HG02938 (cell line): ENCODE measurements around the gene STX12.

Experiments
- ATAC-seq: cut with Tn5 transposase; IDR thresholded peaks from one replicate; pipeline ENCODE4 v1.9.1; 2021; ENCODE audit warnings: mild to moderate bottlenecking, moderate library complexity; ENCODE audit not compliant: unreplicated experiment

Gene STX12

GRCh38 chr1:27772932-27773825 lies at the start of gene STX12:
Gene STX12, plus strand, starts transcription at chr1:27773219. Its CDS starts 89 bp downstream, at chr1:27773308.
- peak; percentile 95 for ATAC-seq

GRCh38 chr1:27724961-27725373 lies 48.1 kb upstream of the STX12 start:
- no peak for ATAC-seq

- peak; percentile 93 for ATAC-seq
These were observed 47.4 kb upstream of the STX12 start, which contains the start of gene FAM76A for GRCh38 chr1:27725374-27726172. Gene FAM76A, plus strand, starts transcription at chr1:27725961. Its CDS starts 120 bp downstream, at chr1:27726081.

GRCh38 chr1:27726173-27727044 lies 46.6 kb upstream of the STX12 start:
- peak; percentile 35 for ATAC-seq

- ATAC-seq, result no peak
These were observed 45.9 kb upstream of the STX12 start for GRCh38 chr1:27727126-27727525.

- no peak for ATAC-seq
These were observed 36.8 kb upstream of the STX12 start for GRCh38 chr1:27736252-27736651.

GRCh38 chr1:27741121-27741520 lies 31.9 kb upstream of the STX12 start:
- no peak for ATAC-seq

- no peak for ATAC-seq
These were observed 28.5 kb upstream of the STX12 start for GRCh38 chr1:27744556-27744955.

GRCh38 chr1:27745466-27745865 lies 27.6 kb upstream of the STX12 start:
- ATAC-seq, result no peak

- ATAC-seq, result no peak
These were observed 20.7 kb upstream of the STX12 start for GRCh38 chr1:27752360-27752759.

- no peak for ATAC-seq
These were observed 17.7 kb upstream of the STX12 start for GRCh38 chr1:27755286-27755685.

GRCh38 chr1:27755865-27756264 lies 17.2 kb upstream of the STX12 start:
- ATAC-seq, result no peak

GRCh38 chr1:27759236-27759635 lies 13.8 kb upstream of the STX12 start:
- ATAC-seq, result no peak

GRCh38 chr1:27760426-27760825 lies 12.6 kb upstream of the STX12 start:
- no peak for ATAC-seq

GRCh38 chr1:27762033-27762432 lies 11.0 kb upstream of the STX12 start:
- no peak for ATAC-seq

- ATAC-seq, result no peak
These were observed 9.7 kb upstream of the STX12 start for GRCh38 chr1:27763358-27763757.

GRCh38 chr1:27770293-27770830 lies 2.7 kb upstream of the STX12 start:
- no peak for ATAC-seq

- ATAC-seq, result no peak
These were observed 735 bp upstream of the STX12 start for GRCh38 chr1:27772036-27772931.

GRCh38 chr1:27773826-27774445 lies 917 bp downstream of the STX12 start:
- no peak for ATAC-seq
